Measurements from ENCODE around the gene VCAN. TPM values are rescaled to one million over a fixed set of nuclear protein-coding genes. Genes with fewer than 3 reads are reported as not detected.

VCAN gene
- polyA plus RNA-seq, 1 donor from 2014 or later, result 1,185 TPM

GRCh38 chr5:83576341-83576740 is 104.8 kb downstream of the VCAN start:
- H2AFZ ChIP-seq (ENCODE audit: low read depth, low read length), result no peak overlapping the region
- peaks cover 66% of the 10 kb centered on the region for H3K36me3 ChIP-seq (ENCODE audit: insufficient read depth, low read length)
- H3K4me3 ChIP-seq (ENCODE audit: low read length), result no peak overlapping the region
- H3K27ac ChIP-seq (ENCODE audit: low read length), result no peak overlapping the region
- H3K9me3 ChIP-seq (ENCODE audit: low read length), result no peaks in the 10 kb centered on the region
- H3F3A ChIP-seq (ENCODE audit: insufficient read depth, low read length, poor library complexity, severe bottlenecking), result no peaks in the 10 kb centered on the region
- peaks cover 43% of the 10 kb centered on the region for H4K20me1 ChIP-seq (ENCODE audit: insufficient read depth)
- H3K9ac ChIP-seq (ENCODE audit: low read length), result no peak overlapping the region
- no peak overlapping the region for H3K4me2 ChIP-seq (ENCODE audit: low read length)
- no peaks in the 10 kb centered on the region for H3K9me2 ChIP-seq (ENCODE audit: insufficient read depth, low read length)
- no peak for TF ChIP-seq POLR2AphosphoS5 (IDR thresholded peaks at IDR 0.05)
- TF ChIP-seq, protein P1, sequence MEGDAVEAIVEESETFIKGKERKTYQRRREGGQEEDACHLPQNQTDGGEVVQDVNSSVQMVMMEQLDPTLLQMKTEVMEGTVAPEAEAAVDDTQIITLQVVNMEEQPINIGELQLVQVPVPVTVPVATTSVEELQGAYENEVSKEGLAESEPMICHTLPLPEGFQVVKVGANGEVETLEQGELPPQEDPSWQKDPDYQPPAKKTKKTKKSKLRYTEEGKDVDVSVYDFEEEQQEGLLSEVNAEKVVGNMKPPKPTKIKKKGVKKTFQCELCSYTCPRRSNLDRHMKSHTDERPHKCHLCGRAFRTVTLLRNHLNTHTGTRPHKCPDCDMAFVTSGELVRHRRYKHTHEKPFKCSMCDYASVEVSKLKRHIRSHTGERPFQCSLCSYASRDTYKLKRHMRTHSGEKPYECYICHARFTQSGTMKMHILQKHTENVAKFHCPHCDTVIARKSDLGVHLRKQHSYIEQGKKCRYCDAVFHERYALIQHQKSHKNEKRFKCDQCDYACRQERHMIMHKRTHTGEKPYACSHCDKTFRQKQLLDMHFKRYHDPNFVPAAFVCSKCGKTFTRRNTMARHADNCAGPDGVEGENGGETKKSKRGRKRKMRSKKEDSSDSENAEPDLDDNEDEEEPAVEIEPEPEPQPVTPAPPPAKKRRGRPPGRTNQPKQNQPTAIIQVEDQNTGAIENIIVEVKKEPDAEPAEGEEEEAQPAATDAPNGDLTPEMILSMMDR (IDR thresholded peaks at IDR 0.05; ENCODE audit: poor library complexity, severe bottlenecking), result no peak
- no peak for TF ChIP-seq EP300 (conservative IDR thresholded peaks at IDR 0.05; ENCODE audit: poor library complexity, severe bottlenecking)
- TF ChIP-seq SMC3 (conservative IDR thresholded peaks at IDR 0.05; ENCODE audit: poor library complexity), result no peak
- no peak for TF ChIP-seq MXI1 (conservative IDR thresholded peaks at IDR 0.05; ENCODE audit: poor library complexity, severe bottlenecking)
- TF ChIP-seq EZH2 (IDR thresholded peaks at IDR 0.05; ENCODE audit: borderline replicate concordance, insufficient read depth, low read length, poor library complexity, severe bottlenecking), result no peak
- TF ChIP-seq TAF1 (IDR thresholded peaks at IDR 0.05; ENCODE audit: low read depth), result no peak
- TF ChIP-seq RAD21 (conservative IDR thresholded peaks at IDR 0.05), result no peak
- TF ChIP-seq, protein P2, sequence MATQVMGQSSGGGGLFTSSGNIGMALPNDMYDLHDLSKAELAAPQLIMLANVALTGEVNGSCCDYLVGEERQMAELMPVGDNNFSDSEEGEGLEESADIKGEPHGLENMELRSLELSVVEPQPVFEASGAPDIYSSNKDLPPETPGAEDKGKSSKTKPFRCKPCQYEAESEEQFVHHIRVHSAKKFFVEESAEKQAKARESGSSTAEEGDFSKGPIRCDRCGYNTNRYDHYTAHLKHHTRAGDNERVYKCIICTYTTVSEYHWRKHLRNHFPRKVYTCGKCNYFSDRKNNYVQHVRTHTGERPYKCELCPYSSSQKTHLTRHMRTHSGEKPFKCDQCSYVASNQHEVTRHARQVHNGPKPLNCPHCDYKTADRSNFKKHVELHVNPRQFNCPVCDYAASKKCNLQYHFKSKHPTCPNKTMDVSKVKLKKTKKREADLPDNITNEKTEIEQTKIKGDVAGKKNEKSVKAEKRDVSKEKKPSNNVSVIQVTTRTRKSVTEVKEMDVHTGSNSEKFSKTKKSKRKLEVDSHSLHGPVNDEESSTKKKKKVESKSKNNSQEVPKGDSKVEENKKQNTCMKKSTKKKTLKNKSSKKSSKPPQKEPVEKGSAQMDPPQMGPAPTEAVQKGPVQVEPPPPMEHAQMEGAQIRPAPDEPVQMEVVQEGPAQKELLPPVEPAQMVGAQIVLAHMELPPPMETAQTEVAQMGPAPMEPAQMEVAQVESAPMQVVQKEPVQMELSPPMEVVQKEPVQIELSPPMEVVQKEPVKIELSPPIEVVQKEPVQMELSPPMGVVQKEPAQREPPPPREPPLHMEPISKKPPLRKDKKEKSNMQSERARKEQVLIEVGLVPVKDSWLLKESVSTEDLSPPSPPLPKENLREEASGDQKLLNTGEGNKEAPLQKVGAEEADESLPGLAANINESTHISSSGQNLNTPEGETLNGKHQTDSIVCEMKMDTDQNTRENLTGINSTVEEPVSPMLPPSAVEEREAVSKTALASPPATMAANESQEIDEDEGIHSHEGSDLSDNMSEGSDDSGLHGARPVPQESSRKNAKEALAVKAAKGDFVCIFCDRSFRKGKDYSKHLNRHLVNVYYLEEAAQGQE (IDR thresholded peaks at IDR 0.05; ENCODE audit: borderline replicate concordance), result no peak
- H3K79me2 ChIP-seq (replicated peaks; ENCODE audit: insufficient read depth, low read length), result peaks cover 60% of the 10 kb centered on the region
- H3K27me3 ChIP-seq (ENCODE audit: insufficient read depth, low read depth, low read length), result no peaks in the 10 kb centered on the region

GRCh38 chr5:83577036-83577636 is 105.6 kb downstream of the VCAN start:
- no peak overlapping the region for H3K27ac ChIP-seq (ENCODE audit: low read length)
- H3K36me3 ChIP-seq (ENCODE audit: insufficient read depth, low read length), result peaks cover 62% of the 10 kb centered on the region
- no peaks in the 10 kb centered on the region for H3K9me2 ChIP-seq (ENCODE audit: insufficient read depth, low read length)
- no peaks in the 10 kb centered on the region for H3K27me3 ChIP-seq (ENCODE audit: insufficient read depth, low read depth, low read length)
- H3K4me2 ChIP-seq (ENCODE audit: low read length), result no peak overlapping the region
- peaks cover 35% of the 10 kb centered on the region for H4K20me1 ChIP-seq (ENCODE audit: insufficient read depth)
- no peak overlapping the region for H2AFZ ChIP-seq (ENCODE audit: low read depth, low read length)
- H3K9ac ChIP-seq (ENCODE audit: low read length), result no peak overlapping the region
- no peak overlapping the region for H3K4me3 ChIP-seq (ENCODE audit: low read length)
- no peaks in the 10 kb centered on the region for H3F3A ChIP-seq (ENCODE audit: insufficient read depth, low read length, poor library complexity, severe bottlenecking)
- H3K79me2 ChIP-seq (replicated peaks; ENCODE audit: insufficient read depth, low read length), result peaks cover 56% of the 10 kb centered on the region
- no peaks in the 10 kb centered on the region for H3K9me3 ChIP-seq (ENCODE audit: low read length)
- TF ChIP-seq SMC3 (conservative IDR thresholded peaks at IDR 0.05; ENCODE audit: poor library complexity) (no peak), TAF1 (IDR thresholded peaks at IDR 0.05; ENCODE audit: low read depth) (no peak), EZH2 (IDR thresholded peaks at IDR 0.05; ENCODE audit: borderline replicate concordance, insufficient read depth, low read length, poor library complexity, severe bottlenecking) (no peak), POLR2AphosphoS5 (IDR thresholded peaks at IDR 0.05) (no peak), RAD21 (conservative IDR thresholded peaks at IDR 0.05) (no peak), MXI1 (conservative IDR thresholded peaks at IDR 0.05; ENCODE audit: poor library complexity, severe bottlenecking) (no peak)
- TF ChIP-seq, protein P1 (IDR thresholded peaks at IDR 0.05; ENCODE audit: poor library complexity, severe bottlenecking), result no peak
- TF ChIP-seq, protein P2 (IDR thresholded peaks at IDR 0.05; ENCODE audit: borderline replicate concordance), result no peak

Measured in neural cell (in vitro differentiated cells).